ENCODE measurements around the gene HSPB8. TPM values are rescaled to one million over a fixed set of nuclear protein-coding genes. Genes with fewer than 3 reads are reported as not detected.
"Not testable (repeated sequence)": the region's sequence is repeated elsewhere in the genome, so short reads cannot be mapped to it uniquely, and the experiment has no call there.

The HSPB8 gene
- total and polyA plus RNA-seq, 9 donors: 125 to 221 (median 183) TPM

- WGBS (ENCODE audit: insufficient coverage): 36% methylated on average over 2 of the region's 2 CpGs
- H3K4me1 ChIP-seq (ENCODE audit: control insufficient read depth, insufficient read depth, low read length): peaks cover 45% of the 10 kb centered on the region
Observed at GRCh38 chr12:119202544-119202943, 23.8 kb downstream of the HSPB8 start.

GRCh38 chr12:119204131-119204530, 25.4 kb downstream of the HSPB8 start:
- peak; percentile 84 for DNase-seq
- no peaks in the 10 kb centered on the region for H3K36me3 ChIP-seq (ENCODE audit: control insufficient read depth, insufficient read depth, low read length)
- WGBS (ENCODE audit: insufficient coverage): 23% methylated on average over 1 of the region's 2 CpGs
- H3K9me3 ChIP-seq (replicated peaks; ENCODE audit: control insufficient read depth, low read depth, low read length): no peaks in the 10 kb centered on the region
- peak overlapping the region; percentile 57 for H3K27ac ChIP-seq (ENCODE audit: low read length)
- H3K4me1 ChIP-seq (ENCODE audit: control insufficient read depth, insufficient read depth, low read length): peaks cover 59% of the 10 kb centered on the region
- H3K27me3 ChIP-seq (ENCODE audit: control insufficient read depth, insufficient read depth, low read length): no peaks in the 10 kb centered on the region
- H3K4me3 ChIP-seq (ENCODE audit: low read length): no peak overlapping the region

More at GRCh38 chr12:119202544-119202943, 23.8 kb downstream of the HSPB8 start:
- no peak overlapping the region for H3K4me3 ChIP-seq (ENCODE audit: low read length)
- no peaks in the 10 kb centered on the region for H3K36me3 ChIP-seq (ENCODE audit: control insufficient read depth, insufficient read depth, low read length)
- no peak for DNase-seq
- H3K9me3 ChIP-seq (replicated peaks; ENCODE audit: control insufficient read depth, low read depth, low read length): no peaks in the 10 kb centered on the region
- no peaks in the 10 kb centered on the region for H3K27me3 ChIP-seq (ENCODE audit: control insufficient read depth, insufficient read depth, low read length)
- H3K27ac ChIP-seq (ENCODE audit: low read length): peak overlapping the region; percentile 51

GRCh38 chr12:119204671-119205285, 26.0 kb downstream of the HSPB8 start:
- 9% methylated on average over 2 of the region's 7 CpGs for WGBS (ENCODE audit: insufficient coverage)
- H3K27me3 ChIP-seq (ENCODE audit: control insufficient read depth, insufficient read depth, low read length): no peaks in the 10 kb centered on the region
- no peak overlapping the region for H3K4me3 ChIP-seq (ENCODE audit: low read length)
- H3K4me1 ChIP-seq (ENCODE audit: control insufficient read depth, insufficient read depth, low read length): peaks cover 60% of the 10 kb centered on the region
- no peaks in the 10 kb centered on the region for H3K9me3 ChIP-seq (replicated peaks; ENCODE audit: control insufficient read depth, low read depth, low read length)
- peak; percentile 83 for DNase-seq
- peak overlapping the region; percentile 57 for H3K27ac ChIP-seq (ENCODE audit: low read length)
- H3K36me3 ChIP-seq (ENCODE audit: control insufficient read depth, insufficient read depth, low read length): no peaks in the 10 kb centered on the region

- H3K27me3 ChIP-seq (ENCODE audit: control insufficient read depth, insufficient read depth, low read length): no peaks in the 10 kb centered on the region
- H3K9me3 ChIP-seq (replicated peaks; ENCODE audit: control insufficient read depth, low read depth, low read length): no peaks in the 10 kb centered on the region
- H3K27ac ChIP-seq (ENCODE audit: low read length): no peak overlapping the region
- no peaks in the 10 kb centered on the region for H3K36me3 ChIP-seq (ENCODE audit: control insufficient read depth, insufficient read depth, low read length)
- no peak for DNase-seq
- peaks cover 60% of the 10 kb centered on the region for H3K4me1 ChIP-seq (ENCODE audit: control insufficient read depth, insufficient read depth, low read length)
- WGBS (ENCODE audit: insufficient coverage): no CpG with 5 or more reads among the region's 8 CpGs
- H3K4me3 ChIP-seq (ENCODE audit: low read length): no peak overlapping the region
Observed at GRCh38 chr12:119206348-119207062, 27.8 kb downstream of the HSPB8 start.

- H3K36me3 ChIP-seq (ENCODE audit: control insufficient read depth, insufficient read depth, low read length): no peaks in the 10 kb centered on the region
- 60% methylated on average over 1 of the region's 2 CpGs for WGBS (ENCODE audit: insufficient coverage)
- H3K27me3 ChIP-seq (ENCODE audit: control insufficient read depth, insufficient read depth, low read length): no peaks in the 10 kb centered on the region
- no peak overlapping the region for H3K4me3 ChIP-seq (ENCODE audit: low read length)
- DNase-seq: no peak
- H3K4me1 ChIP-seq (ENCODE audit: control insufficient read depth, insufficient read depth, low read length): peaks cover 54% of the 10 kb centered on the region
- no peaks in the 10 kb centered on the region for H3K9me3 ChIP-seq (replicated peaks; ENCODE audit: control insufficient read depth, low read depth, low read length)
- no peak overlapping the region for H3K27ac ChIP-seq (ENCODE audit: low read length)
Observed at GRCh38 chr12:119207063-119207560, 28.4 kb downstream of the HSPB8 start.

- H3K27me3 ChIP-seq (ENCODE audit: control insufficient read depth, insufficient read depth, low read length): no peaks in the 10 kb centered on the region
- peak; percentile 93 for DNase-seq
- H3K4me3 ChIP-seq (ENCODE audit: low read length): no peak overlapping the region
- 9% methylated on average over 6 of the region's 6 CpGs for WGBS (ENCODE audit: insufficient coverage)
- H3K4me1 ChIP-seq (ENCODE audit: control insufficient read depth, insufficient read depth, low read length): peaks cover 41% of the 10 kb centered on the region
- no peaks in the 10 kb centered on the region for H3K9me3 ChIP-seq (replicated peaks; ENCODE audit: control insufficient read depth, low read depth, low read length)
- H3K27ac ChIP-seq (ENCODE audit: low read length): peak overlapping the region; percentile 82
- H3K36me3 ChIP-seq (ENCODE audit: control insufficient read depth, insufficient read depth, low read length): no peaks in the 10 kb centered on the region
Observed at GRCh38 chr12:119208626-119209061, 29.9 kb downstream of the HSPB8 start.

- Histone ChIP-seq H3K4me1 (ENCODE audit: control insufficient read depth, insufficient read depth, low read length) (peaks cover 22% of the 10 kb centered on the region), H3K9me3 (replicated peaks; ENCODE audit: control insufficient read depth, low read depth, low read length) (no peaks in the 10 kb centered on the region), H3K27me3 (ENCODE audit: control insufficient read depth, insufficient read depth, low read length) (no peaks in the 10 kb centered on the region), H3K4me3 (ENCODE audit: low read length) (no peak overlapping the region), H3K27ac (ENCODE audit: low read length) (no peak overlapping the region), H3K36me3 (ENCODE audit: control insufficient read depth, insufficient read depth, low read length) (no peaks in the 10 kb centered on the region)
- WGBS (ENCODE audit: insufficient coverage): 78% methylated on average over 6 of the region's 13 CpGs
- no peak for DNase-seq
Observed at GRCh38 chr12:119211884-119212283, 33.2 kb downstream of the HSPB8 start.

- Histone ChIP-seq H3K4me1 (ENCODE audit: control insufficient read depth, insufficient read depth, low read length) (no peaks in the 10 kb centered on the region), H3K36me3 (ENCODE audit: control insufficient read depth, insufficient read depth, low read length) (no peaks in the 10 kb centered on the region), H3K9me3 (replicated peaks; ENCODE audit: control insufficient read depth, low read depth, low read length) (no peaks in the 10 kb centered on the region), H3K27me3 (ENCODE audit: control insufficient read depth, insufficient read depth, low read length) (no peaks in the 10 kb centered on the region), H3K4me3 (ENCODE audit: low read length) (no peak overlapping the region), H3K27ac (ENCODE audit: low read length) (no peak overlapping the region)
- WGBS (ENCODE audit: insufficient coverage): 88% methylated on average over 5 of the region's 7 CpGs
- no peak for DNase-seq
Observed at GRCh38 chr12:119216084-119216483, 37.4 kb downstream of the HSPB8 start.

- 51% methylated on average over 5 of the region's 9 CpGs for WGBS (ENCODE audit: insufficient coverage)
- not testable (repeated sequence) for DNase-seq; H3K36me3 ChIP-seq (ENCODE audit: control insufficient read depth, insufficient read depth, low read length); H3K27ac ChIP-seq (ENCODE audit: low read length); H3K27me3 ChIP-seq (ENCODE audit: control insufficient read depth, insufficient read depth, low read length); H3K4me1 ChIP-seq (ENCODE audit: control insufficient read depth, insufficient read depth, low read length); H3K4me3 ChIP-seq (ENCODE audit: low read length); H3K9me3 ChIP-seq (replicated peaks; ENCODE audit: control insufficient read depth, low read depth, low read length)
Observed at GRCh38 chr12:119218875-119219274, 40.1 kb downstream of the HSPB8 start.

- Histone ChIP-seq H3K4me1 (ENCODE audit: control insufficient read depth, insufficient read depth, low read length) (peaks cover 6% of the 10 kb centered on the region), H3K36me3 (ENCODE audit: control insufficient read depth, insufficient read depth, low read length) (no peaks in the 10 kb centered on the region), H3K4me3 (ENCODE audit: low read length) (no peak overlapping the region), H3K9me3 (replicated peaks; ENCODE audit: control insufficient read depth, low read depth, low read length) (no peaks in the 10 kb centered on the region), H3K27me3 (ENCODE audit: control insufficient read depth, insufficient read depth, low read length) (no peaks in the 10 kb centered on the region), H3K27ac (ENCODE audit: low read length) (no peak overlapping the region)
- 69% methylated on average over 2 of the region's 5 CpGs for WGBS (ENCODE audit: insufficient coverage)
- no peak for DNase-seq
Observed at GRCh38 chr12:119222222-119222951, 43.7 kb downstream of the HSPB8 start.

Measured in muscle of leg (tissue), 11 donors.